GM19438 (cell line): ENCODE data around the gene OPN4.
A peak's percentile ranks its signal among the peaks of the same experiment; 100 is the strongest.

ENCODE experiments used
- ATAC-seq: cut with Tn5 transposase; IDR thresholded peaks from one replicate; pipeline ENCODE4 v1.9.1; 2021; ENCODE audit warnings: low read depth; ENCODE audit not compliant: unreplicated experiment

OPN4 gene

GRCh38 chr10:86677374-86677773 lies 23.0 kb downstream of the OPN4 start:
- ATAC-seq = no peak

GRCh38 chr10:86678999-86679792 lies 24.8 kb downstream of the OPN4 start:
- peak; percentile 85 for ATAC-seq

GRCh38 chr10:86681047-86681446 lies 26.7 kb downstream of the OPN4 start:
- ATAC-seq = no peak

GRCh38 chr10:86681722-86682386 lies 27.5 kb downstream of the OPN4 start:
- no peak for ATAC-seq

- no peak for ATAC-seq
Observed at GRCh38 chr10:86682675-86683074, 28.3 kb downstream of the OPN4 start.

GRCh38 chr10:86684331-86685097 lies 30.2 kb downstream of the OPN4 start:
- ATAC-seq = no peak

GRCh38 chr10:86685416-86685815 lies 31.1 kb downstream of the OPN4 start:
- ATAC-seq = no peak

- no peak for ATAC-seq
Observed at GRCh38 chr10:86685893-86686632, 31.7 kb downstream of the OPN4 start.

- no peak for ATAC-seq
Observed at GRCh38 chr10:86686972-86687371, 32.6 kb downstream of the OPN4 start.

- no peak for ATAC-seq
Observed at GRCh38 chr10:86687750-86688149, 33.4 kb downstream of the OPN4 start.

- peak; percentile 79 for ATAC-seq
Observed at GRCh38 chr10:86688398-86688921, 34.1 kb downstream of the OPN4 start.

- no peak for ATAC-seq
Observed at GRCh38 chr10:86689146-86689545, 34.8 kb downstream of the OPN4 start.

- no peak for ATAC-seq
Observed at GRCh38 chr10:86690231-86690630, 35.9 kb downstream of the OPN4 start.

GRCh38 chr10:86690657-86691084 lies 36.3 kb downstream of the OPN4 start:
- no peak for ATAC-seq

GRCh38 chr10:86691333-86692022 lies 37.1 kb downstream of the OPN4 start:
- no peak for ATAC-seq

- no peak for ATAC-seq
Observed at GRCh38 chr10:86692023-86692514, 37.7 kb downstream of the OPN4 start.

- ATAC-seq = no peak
Observed at GRCh38 chr10:86692664-86693063, 38.3 kb downstream of the OPN4 start.

- ATAC-seq = no peak
Observed at GRCh38 chr10:86693275-86693674, 38.9 kb downstream of the OPN4 start.

- ATAC-seq = no peak
Observed at GRCh38 chr10:86693721-86694369, 39.5 kb downstream of the OPN4 start.
